Activated CD4-positive, alpha-beta memory T cell treated with anti-CD3 and anti-CD28 coated beads, Interleukin-2, amount 10 ng/mL, durations not matched to agents 7 days and 5 days (primary cell): ENCODE data around the gene ZNF697. TPM values are rescaled to one million over a fixed set of nuclear protein-coding genes. Genes with fewer than 3 reads are reported as not detected.

Experiments
- CTCF ChIA-PET: fragments of 350-600 bp; sonication (Branson Sonifier 250); formaldehyde crosslinking; loops from one replicate; lab custom pipeline; 2021; ENCODE audit warnings: antibody characterized with exemption, inconsistent platforms; lab: Charles Lee
- POLR2A ChIA-PET: fragments of 350-600 bp; sonication (Branson Sonifier 250); formaldehyde crosslinking; loops from one replicate; lab custom pipeline; 2021; ENCODE audit warnings: antibody characterized with exemption; lab: Charles Lee
- DNase-seq: peaks from one replicate; pipeline ENCODE4 v3.0.0-alpha.2; 2020
- H3K27ac Mint-ChIP-seq: one replicate; pipeline ENCODE4 v1.8.0; 2021; ENCODE audit warnings: mild to moderate bottlenecking, mixed read lengths
- H3K27me3 Mint-ChIP-seq: one replicate; pipeline ENCODE4 v1.8.0; 2021; ENCODE audit warnings: mixed read lengths
- H3K36me3 Mint-ChIP-seq: one replicate; pipeline ENCODE4 v1.8.0; 2021; ENCODE audit warnings: low read depth, mixed read lengths
- H3K4me1 Mint-ChIP-seq: one replicate; pipeline ENCODE4 v1.8.0; 2021; ENCODE audit warnings: mixed read lengths
- H3K4me3 Mint-ChIP-seq: one replicate; pipeline ENCODE4 v1.8.0; 2021; ENCODE audit warnings: mild to moderate bottlenecking, mixed read lengths
- H3K9me3 Mint-ChIP-seq: one replicate; pipeline ENCODE4 v1.8.0; 2021; ENCODE audit warnings: mixed read lengths
- total RNA-seq, 2 experiments: library from RNA; stranded (reverse); gene quantifications; one replicate each; pipeline ENCODE4 v1.2.3, GENCODE V29; 2021

The ZNF697 gene
- total RNA-seq, 2 experiments from 2014 or later, result 0.13 to 0.15 TPM

DNA sequence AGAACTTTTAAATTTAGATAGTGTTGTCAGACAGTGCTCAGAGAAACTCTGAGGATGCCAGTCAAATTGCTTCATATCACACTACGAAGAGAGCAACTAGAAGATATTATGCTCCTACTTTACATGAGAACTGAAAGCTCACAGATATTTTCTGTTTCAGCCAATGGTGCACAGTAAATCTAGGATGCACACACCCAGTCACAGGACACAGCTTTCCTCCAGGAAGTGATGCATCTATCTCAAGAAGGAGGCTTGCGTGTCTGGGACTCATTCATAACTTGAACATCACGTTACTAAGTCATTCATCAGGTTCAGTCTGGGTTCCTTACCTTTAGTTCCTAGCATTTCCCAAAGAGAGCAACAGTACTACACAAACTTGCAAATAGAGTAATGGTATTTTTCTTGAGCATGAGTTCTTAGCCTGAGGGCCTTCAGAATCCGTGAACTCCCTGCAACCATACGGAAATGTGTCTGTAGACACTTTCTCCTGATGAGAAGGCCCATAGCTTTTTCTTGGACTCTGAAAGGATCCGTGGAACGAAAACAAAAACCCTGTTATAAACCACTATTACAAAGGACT is 12.2 kb downstream of the ZNF697 start:
- Mint-ChIP-seq H3K36me3 (no peaks in the 10 kb centered on the region), H3K27me3 (peaks cover 42% of the 10 kb centered on the region), H3K27ac (no peak overlapping the region), H3K4me1 (peaks cover 1% of the 10 kb centered on the region), H3K4me3 (no peak overlapping the region), H3K9me3 (no peaks in the 10 kb centered on the region)
- no peak for DNase-seq
- POLR2A ChIA-PET, result no interaction called here
- CTCF ChIA-PET, result interaction anchor here (1.2 kb wide), 1 partner anchor 24 kb away, joined by 3 read pairs; no protein-coding TSS in a partner anchor

DNA sequence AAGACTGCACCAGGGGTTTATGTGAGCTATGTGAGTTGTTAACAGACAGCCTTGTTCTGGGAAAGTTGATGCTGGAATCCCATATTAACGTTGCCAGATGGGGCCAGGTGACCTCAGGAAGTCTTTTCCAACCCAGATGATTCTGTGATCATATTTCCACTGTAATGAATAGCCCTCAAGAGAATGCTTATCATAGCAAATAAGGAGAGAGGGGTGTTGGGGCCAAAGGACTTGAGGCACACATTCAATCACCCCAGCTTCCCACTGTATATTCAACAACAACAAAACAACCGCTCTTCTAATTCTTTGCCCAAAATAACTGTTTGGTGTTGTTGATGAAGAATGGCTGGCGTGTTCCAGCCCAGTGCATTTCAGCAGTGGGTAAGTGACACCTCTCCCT is 14.1 kb downstream of the ZNF697 start:
- Mint-ChIP-seq H3K4me1 (peaks cover 1% of the 10 kb centered on the region), H3K9me3 (no peaks in the 10 kb centered on the region), H3K4me3 (no peak overlapping the region), H3K27ac (no peak overlapping the region), H3K27me3 (peaks cover 49% of the 10 kb centered on the region), H3K36me3 (no peaks in the 10 kb centered on the region)
- ChIA-PET CTCF (no interaction called here), POLR2A (no interaction called here)
- DNase-seq, result no peak

DNA sequence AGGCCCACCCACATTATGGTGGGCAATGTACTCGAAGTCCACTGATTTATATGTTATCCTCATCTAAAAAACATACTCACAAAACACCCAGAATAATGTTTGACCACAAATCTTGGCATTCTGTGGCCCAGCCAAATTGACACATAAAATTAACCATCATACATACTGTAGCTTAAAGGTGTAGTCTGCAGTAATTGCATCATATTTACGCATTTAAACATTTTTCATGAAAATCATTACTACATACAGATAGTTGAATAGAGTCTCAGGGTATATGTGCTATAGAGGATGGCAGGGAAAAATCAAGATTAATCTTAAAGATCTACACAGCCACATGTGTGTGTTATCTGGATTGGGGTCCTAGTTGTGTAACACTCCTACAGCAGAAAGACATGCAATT is 14.5 kb downstream of the ZNF697 start:
- POLR2A ChIA-PET, result no interaction called here
- no peaks in the 10 kb centered on the region for H3K9me3 Mint-ChIP-seq
- no peak for DNase-seq
- no peaks in the 10 kb centered on the region for H3K36me3 Mint-ChIP-seq
- no peak overlapping the region for H3K27ac Mint-ChIP-seq
- H3K4me1 Mint-ChIP-seq, result peaks cover 1% of the 10 kb centered on the region
- peaks cover 52% of the 10 kb centered on the region for H3K27me3 Mint-ChIP-seq
- CTCF ChIA-PET, result no interaction called here
- H3K4me3 Mint-ChIP-seq, result no peak overlapping the region

DNA sequence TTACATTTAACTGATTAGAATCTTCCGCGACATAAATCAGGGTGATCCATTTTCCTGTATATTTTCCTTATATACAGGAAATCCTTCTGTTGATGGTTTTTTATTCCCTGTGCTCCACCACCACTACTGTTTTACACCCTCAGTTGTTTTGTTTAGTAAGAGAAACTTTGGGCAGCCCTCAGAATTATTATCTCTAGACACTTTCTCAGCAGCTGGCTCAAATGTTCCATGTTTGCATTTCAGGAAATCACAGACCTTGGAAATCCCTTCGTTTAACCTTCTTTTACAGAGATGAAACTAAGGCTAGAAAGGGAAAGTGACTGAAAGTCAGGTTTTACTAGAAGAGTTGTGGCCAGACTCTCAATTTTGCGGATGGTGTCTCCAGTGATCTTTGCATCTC is 15.2 kb downstream of the ZNF697 start:
- peaks cover 1% of the 10 kb centered on the region for H3K4me1 Mint-ChIP-seq
- ChIA-PET CTCF (no interaction called here), POLR2A (no interaction called here)
- peaks cover 56% of the 10 kb centered on the region for H3K27me3 Mint-ChIP-seq
- no peak for DNase-seq
- no peak overlapping the region for H3K4me3 Mint-ChIP-seq
- H3K36me3 Mint-ChIP-seq, result no peaks in the 10 kb centered on the region
- no peak overlapping the region for H3K27ac Mint-ChIP-seq
- H3K9me3 Mint-ChIP-seq, result no peaks in the 10 kb centered on the region

DNA sequence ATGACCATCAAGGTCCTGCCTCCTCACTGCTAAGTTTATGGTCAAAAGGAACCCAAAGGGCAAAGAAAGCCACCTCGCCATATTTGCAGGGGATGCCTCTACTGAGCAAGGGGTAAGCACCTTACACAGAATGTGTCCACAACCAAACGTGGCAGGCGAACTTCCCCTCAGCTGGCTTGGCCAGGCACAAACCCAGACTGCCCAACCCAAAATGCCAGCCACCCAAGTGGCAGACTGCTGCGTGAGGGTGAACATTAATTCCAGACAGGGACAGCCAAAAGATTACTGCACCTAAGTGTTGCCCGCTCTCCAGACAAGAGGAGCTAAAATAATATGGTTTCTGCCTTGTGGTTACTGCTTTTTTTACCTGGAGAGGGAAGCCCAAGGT is 16.0 kb downstream of the ZNF697 start:
- Mint-ChIP-seq H3K27ac (no peak overlapping the region), H3K27me3 (peaks cover 56% of the 10 kb centered on the region), H3K9me3 (no peaks in the 10 kb centered on the region), H3K4me1 (peaks cover 1% of the 10 kb centered on the region), H3K4me3 (no peak overlapping the region), H3K36me3 (no peaks in the 10 kb centered on the region)
- DNase-seq, result no peak
- CTCF ChIA-PET, result no interaction called here
- POLR2A ChIA-PET, result no interaction called here

DNA sequence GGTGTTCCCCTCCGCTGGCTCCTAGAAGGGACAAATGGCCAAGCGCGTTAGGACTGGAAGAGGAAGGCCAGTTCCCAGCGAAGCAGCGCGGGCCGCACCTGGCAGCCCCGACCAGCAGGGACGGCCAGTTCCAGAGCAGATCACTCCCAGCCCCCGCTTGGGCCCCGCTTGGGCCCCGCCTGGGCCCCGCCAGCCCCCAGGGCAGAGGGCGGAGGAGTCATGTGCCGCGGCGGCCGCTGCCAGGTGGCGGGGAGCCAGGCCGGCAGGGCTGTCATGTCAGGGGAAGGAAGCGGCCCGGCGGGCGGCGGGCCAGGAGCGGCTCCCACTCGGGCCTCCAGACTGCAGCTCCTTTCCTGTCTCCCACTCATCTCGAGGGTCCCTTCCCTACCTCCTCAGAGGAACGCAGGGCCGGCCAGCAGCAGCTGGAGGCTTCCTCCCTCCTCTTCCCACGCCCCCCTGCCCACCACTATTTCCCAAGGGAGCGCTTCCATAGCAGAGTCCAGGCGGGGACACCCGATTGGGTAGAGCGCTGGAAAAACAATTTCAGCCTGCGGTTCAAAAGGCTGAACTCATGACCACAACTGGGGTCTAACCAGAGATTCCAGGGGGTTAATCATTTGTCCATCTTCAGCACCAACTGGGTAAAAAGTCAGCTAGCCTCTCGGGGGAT is 16.5 kb downstream of the ZNF697 start:
- no peak overlapping the region for H3K27ac Mint-ChIP-seq
- H3K27me3 Mint-ChIP-seq, result peaks cover 56% of the 10 kb centered on the region
- no peak overlapping the region for H3K4me3 Mint-ChIP-seq
- H3K36me3 Mint-ChIP-seq, result no peaks in the 10 kb centered on the region
- H3K4me1 Mint-ChIP-seq, result peaks cover 1% of the 10 kb centered on the region
- H3K9me3 Mint-ChIP-seq, result no peaks in the 10 kb centered on the region
- no peak for DNase-seq
- ChIA-PET CTCF (no interaction called here), POLR2A (no interaction called here)

DNA sequence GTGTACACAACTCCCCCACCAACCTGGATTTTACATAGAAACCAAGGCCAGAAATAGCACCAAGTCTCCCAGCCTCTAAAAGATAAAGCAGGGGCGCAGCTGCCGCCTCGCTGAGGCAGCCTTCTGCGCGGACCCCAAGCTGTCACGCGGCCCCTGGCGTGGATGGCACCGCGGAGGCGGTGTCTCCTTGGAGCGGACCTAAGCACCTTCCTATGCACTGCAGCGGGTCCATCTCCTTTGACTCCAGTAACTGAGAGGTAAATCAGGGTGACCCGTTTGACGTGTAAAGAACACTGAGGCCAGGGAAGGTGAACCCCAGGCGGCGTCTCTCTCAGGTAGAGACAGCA is 17.0 kb downstream of the ZNF697 start:
- H3K27ac Mint-ChIP-seq, result no peak overlapping the region
- peaks cover 1% of the 10 kb centered on the region for H3K4me1 Mint-ChIP-seq
- DNase-seq, result no peak
- H3K4me3 Mint-ChIP-seq, result no peak overlapping the region
- ChIA-PET POLR2A (no interaction called here), CTCF (no interaction called here)
- no peaks in the 10 kb centered on the region for H3K9me3 Mint-ChIP-seq
- peaks cover 56% of the 10 kb centered on the region for H3K27me3 Mint-ChIP-seq
- H3K36me3 Mint-ChIP-seq, result no peaks in the 10 kb centered on the region

DNA sequence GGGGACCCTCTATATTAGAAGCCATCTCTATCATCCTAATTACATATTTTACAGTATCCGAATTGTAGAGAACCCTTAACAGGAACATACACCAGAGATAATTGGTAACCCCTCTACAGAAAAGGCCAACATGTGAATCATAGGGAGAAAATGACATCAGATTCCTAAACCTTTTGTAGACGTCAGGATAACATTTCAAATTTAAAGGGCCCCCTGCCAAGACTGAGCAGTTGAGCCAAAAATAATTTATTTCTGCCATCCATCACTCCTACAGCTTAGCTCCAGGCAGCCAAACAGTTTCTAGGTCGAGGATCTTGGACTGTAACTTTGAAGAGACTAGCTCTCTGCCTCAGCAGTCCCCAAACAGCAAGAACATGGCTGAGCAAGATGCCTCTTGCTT is 21.2 kb downstream of the ZNF697 start:
- H3K9me3 Mint-ChIP-seq, result no peaks in the 10 kb centered on the region
- no peaks in the 10 kb centered on the region for H3K4me1 Mint-ChIP-seq
- no peak overlapping the region for H3K27ac Mint-ChIP-seq
- H3K36me3 Mint-ChIP-seq, result no peaks in the 10 kb centered on the region
- H3K4me3 Mint-ChIP-seq, result no peak overlapping the region
- peaks cover 29% of the 10 kb centered on the region for H3K27me3 Mint-ChIP-seq
- CTCF ChIA-PET, result interaction anchor here (0.9 kb wide), 1 partner anchor 49 kb away, joined by 3 read pairs; no protein-coding TSS in a partner anchor
- no peak for DNase-seq
- POLR2A ChIA-PET, result no interaction called here

DNA sequence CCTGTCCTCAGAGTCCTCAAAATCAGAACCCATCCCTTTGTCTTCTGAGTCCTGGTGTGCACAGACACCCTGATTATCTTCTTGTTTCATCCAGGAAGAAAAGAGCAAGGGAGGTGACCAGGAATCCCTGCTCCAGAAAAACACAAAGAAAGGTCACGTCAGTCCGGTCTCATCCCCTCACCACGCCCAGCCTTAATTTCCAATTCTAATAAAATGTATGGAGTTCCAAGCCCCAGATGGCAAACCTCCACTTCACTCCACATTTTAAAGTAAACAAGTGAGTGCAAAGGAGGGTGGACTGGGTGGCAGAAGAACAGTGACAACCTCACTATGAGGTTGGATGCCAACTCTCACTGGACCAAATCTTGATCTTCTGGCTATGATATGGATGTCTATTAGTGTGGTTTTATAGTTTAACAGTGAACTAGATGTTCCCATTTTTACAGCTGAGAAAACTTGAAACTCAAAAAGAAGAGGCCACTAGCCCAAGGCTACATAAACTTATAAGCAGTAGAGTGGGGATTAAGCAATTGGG is 22.0 kb downstream of the ZNF697 start:
- H3K27me3 Mint-ChIP-seq, result peaks cover 24% of the 10 kb centered on the region
- H3K36me3 Mint-ChIP-seq, result no peaks in the 10 kb centered on the region
- H3K27ac Mint-ChIP-seq, result no peak overlapping the region
- CTCF ChIA-PET, result no interaction called here
- H3K4me1 Mint-ChIP-seq, result no peaks in the 10 kb centered on the region
- POLR2A ChIA-PET, result no interaction called here
- no peak overlapping the region for H3K4me3 Mint-ChIP-seq
- H3K9me3 Mint-ChIP-seq, result no peaks in the 10 kb centered on the region
- DNase-seq, result no peak

DNA sequence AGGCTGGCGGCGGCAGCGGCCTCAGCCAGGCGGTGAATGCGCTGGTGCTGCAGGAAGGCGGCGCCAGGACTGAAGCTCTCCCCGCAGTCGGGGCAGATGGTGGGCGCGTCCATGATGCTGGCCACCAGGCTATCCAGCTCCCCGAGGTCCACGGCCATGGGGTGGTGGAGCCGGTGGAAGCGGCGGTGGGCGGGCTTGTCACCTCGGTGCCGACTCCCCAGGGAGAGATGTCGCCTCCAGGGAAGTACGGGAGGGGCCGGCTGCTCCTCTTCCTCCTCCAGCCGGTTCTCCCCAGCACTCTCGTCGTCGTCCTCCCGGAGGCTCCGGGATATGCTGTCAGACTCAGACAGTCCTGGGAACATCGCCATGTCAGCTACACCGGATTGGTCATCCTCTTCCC is 24.4 kb downstream of the ZNF697 start:
- H3K9me3 Mint-ChIP-seq, result no peaks in the 10 kb centered on the region
- no peak overlapping the region for H3K27ac Mint-ChIP-seq
- no peak for DNase-seq
- H3K27me3 Mint-ChIP-seq, result peaks cover 6% of the 10 kb centered on the region
- ChIA-PET CTCF (no interaction called here), POLR2A (no interaction called here)
- no peak overlapping the region for H3K4me3 Mint-ChIP-seq
- H3K36me3 Mint-ChIP-seq, result no peaks in the 10 kb centered on the region
- no peaks in the 10 kb centered on the region for H3K4me1 Mint-ChIP-seq

DNA sequence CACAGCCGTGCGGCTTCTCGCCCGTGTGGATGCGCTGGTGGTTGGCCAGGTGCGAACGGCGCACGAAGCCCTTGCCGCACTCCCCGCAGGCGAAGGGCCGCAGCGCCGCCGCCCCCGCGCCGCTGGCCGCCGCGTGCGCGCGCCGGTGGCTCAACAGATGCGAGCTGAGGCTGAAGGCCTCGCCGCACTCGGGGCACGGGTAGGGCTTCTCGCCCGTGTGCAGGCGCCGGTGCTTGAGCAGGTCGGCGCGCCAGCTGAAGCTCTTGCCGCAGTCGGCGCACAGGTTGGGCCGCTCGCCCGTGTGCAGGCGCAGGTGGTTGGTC is 24.9 kb downstream of the ZNF697 start:
- H3K27ac Mint-ChIP-seq, result no peak overlapping the region
- H3K4me1 Mint-ChIP-seq, result no peaks in the 10 kb centered on the region
- H3K36me3 Mint-ChIP-seq, result no peaks in the 10 kb centered on the region
- peaks cover under 1% of the 10 kb centered on the region for H3K27me3 Mint-ChIP-seq
- ChIA-PET POLR2A (no interaction called here), CTCF (no interaction called here)
- no peaks in the 10 kb centered on the region for H3K9me3 Mint-ChIP-seq
- H3K4me3 Mint-ChIP-seq, result no peak overlapping the region
- DNase-seq, result no peak

DNA sequence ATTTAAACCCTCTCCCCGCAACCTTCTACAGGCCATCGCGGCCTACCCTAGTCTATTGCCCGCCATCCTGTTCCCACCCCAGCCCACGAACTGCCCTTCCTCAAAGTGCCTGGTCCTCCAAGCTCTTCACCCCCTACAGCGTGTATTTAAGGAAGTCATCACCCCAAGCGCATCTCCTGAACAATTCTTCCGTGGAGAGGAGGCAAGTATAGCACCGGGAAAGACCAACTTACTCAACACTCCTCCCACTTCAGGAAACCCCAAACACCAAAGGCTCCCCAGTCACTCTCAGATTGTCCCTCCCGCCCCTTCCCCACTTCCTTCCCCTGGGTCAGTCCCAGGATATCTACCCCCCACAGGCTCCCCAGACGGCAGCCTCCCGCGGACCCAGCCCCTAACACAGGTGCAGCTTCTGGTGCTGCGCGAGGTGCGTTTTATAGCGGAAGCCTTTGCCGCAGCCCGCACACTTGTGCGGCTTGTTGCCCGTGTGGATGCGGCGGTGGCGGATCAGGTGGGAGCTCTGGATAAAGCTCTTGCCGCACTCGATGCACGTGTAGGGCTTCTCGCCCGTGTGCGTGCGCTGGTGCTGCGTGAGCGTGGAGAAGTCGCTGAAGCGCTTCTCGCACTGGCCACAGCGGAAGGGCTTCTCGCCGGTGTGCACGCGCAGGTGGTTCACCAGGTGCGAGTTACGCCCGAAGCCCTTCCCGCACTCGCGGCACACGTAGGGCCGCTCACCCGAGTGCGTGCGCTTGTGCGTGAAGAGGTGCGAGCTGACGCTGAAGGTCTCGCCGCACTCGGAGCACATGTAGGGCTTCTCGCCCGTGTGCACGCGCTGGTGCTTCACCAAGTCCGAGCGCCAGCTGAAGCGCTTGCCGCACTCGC is 25.5 kb downstream of the ZNF697 start:
- no peaks in the 10 kb centered on the region for H3K36me3 Mint-ChIP-seq
- ChIA-PET CTCF (no interaction called here), POLR2A (no interaction called here)
- no peaks in the 10 kb centered on the region for H3K27me3 Mint-ChIP-seq
- no peaks in the 10 kb centered on the region for H3K9me3 Mint-ChIP-seq
- no peak overlapping the region for H3K27ac Mint-ChIP-seq
- no peak for DNase-seq
- H3K4me3 Mint-ChIP-seq, result no peak overlapping the region
- no peaks in the 10 kb centered on the region for H3K4me1 Mint-ChIP-seq

DNA sequence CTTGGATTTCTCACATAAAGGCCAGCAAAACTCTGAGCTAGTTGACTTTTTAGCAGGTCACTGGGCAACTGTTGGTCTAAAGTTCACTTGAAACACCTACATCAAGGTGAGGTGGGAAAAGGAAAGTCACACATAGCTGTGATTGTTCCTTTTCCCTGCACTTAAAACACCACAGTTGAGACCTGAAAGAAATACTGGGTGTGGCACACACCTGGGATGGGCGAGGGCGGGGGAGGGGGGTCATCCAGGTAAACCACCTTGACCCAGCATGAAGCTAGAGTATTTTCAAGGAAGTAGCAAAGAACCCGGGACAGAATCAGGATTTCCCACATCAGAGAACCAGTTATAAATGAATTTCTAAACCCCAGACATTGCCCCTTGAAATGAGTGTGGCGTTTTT is 26.4 kb downstream of the ZNF697 start:
- no peaks in the 10 kb centered on the region for H3K4me1 Mint-ChIP-seq
- no peaks in the 10 kb centered on the region for H3K27me3 Mint-ChIP-seq
- H3K9me3 Mint-ChIP-seq, result no peaks in the 10 kb centered on the region
- no peak overlapping the region for H3K4me3 Mint-ChIP-seq
- no peak overlapping the region for H3K27ac Mint-ChIP-seq
- no peak for DNase-seq
- CTCF ChIA-PET, result no interaction called here
- H3K36me3 Mint-ChIP-seq, result no peaks in the 10 kb centered on the region
- POLR2A ChIA-PET, result no interaction called here
